ENCODE results near the gene PSMA1.

Gene PSMA1

GRCh38 chr11:14529321-14529720 lies 9.1 kb upstream of the PSMA1 start:
- DNase-seq: no peak

- no peak for DNase-seq
These were observed 2.6 kb upstream of the PSMA1 start for GRCh38 chr11:14522801-14523200.

DNA sequence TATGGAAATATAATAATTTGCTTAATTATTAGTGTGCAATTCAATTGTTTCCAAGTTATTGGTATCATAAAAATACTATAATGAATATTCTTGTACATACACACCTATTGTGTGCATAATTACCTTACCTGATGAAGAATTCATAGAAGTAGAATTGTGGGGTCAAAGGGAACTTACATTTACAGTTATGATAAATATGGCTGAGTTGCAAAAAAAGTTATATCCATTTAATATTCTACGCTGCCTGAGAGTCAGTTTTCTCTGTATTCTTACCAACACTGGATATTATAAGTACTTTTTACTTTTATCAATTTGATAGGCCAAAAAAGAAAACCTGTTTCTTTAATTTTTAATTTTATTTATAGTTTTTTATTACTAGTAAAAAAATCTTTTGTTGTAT lies 2.1 kb upstream of the PSMA1 start:
- no peak for DNase-seq

GRCh38 chr11:14520747-14521151 lies 563 bp upstream of the PSMA1 start:
- no peak for DNase-seq

DNA sequence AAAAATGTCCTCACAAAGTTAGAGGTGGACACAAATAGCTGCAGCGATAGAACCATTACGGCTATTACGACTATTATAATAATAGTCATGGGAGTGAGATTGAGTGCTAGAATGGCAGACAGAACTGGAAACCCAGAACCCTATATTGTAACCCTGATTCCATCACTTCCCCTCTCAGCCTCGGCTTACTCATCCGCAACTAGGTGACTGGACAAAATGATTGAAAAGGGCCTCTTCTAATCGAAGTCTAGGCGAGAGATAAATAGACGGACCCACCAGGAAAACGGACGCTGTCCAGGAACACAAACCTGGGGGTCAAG lies 629 bp downstream of the PSMA1 start:
- no peak for DNase-seq

- no peak for DNase-seq
These were observed 1.4 kb downstream of the PSMA1 start for GRCh38 chr11:14518820-14519219.

- no peak for DNase-seq
These were observed 6.4 kb downstream of the PSMA1 start for GRCh38 chr11:14513800-14514199.

GRCh38 chr11:14506532-14506931 lies 13.7 kb downstream of the PSMA1 start:
- DNase-seq: no peak

GRCh38 chr11:14503023-14503422 lies 17.2 kb downstream of the PSMA1 start:
- DNase-seq: no peak

GRCh38 chr11:14502039-14502438 lies 18.1 kb downstream of the PSMA1 start:
- DNase-seq: no peak

DNA sequence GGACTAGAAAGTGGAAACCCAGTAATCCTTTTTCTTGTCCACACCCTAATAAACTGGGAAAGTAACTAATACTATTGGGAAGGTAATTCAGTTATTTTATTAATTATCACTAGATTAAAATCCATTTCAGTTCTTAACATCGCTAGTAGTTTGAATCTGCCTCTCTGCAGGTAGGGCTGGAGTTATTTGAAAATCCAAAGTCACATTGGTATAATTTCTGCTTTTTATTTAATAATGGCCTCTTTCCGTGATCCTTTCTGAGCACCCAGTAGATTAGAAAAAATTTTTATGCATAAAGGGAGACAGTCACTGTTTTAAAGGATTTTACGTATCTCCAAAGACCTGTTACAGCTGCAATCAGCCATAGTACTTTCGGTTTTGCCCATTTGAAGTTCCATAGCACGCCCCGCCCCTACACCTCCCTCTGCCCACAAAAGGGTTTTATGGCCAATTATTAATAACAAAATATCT lies 20.0 kb downstream of the PSMA1 start:
- no peak for DNase-seq

- peak; percentile 96 for DNase-seq
These were observed 20.5 kb downstream of the PSMA1 start, which contains the start of gene COPB1 for GRCh38 chr11:14499560-14500180. TSS of gene COPB1 (minus strand) at chr11:14499811. CDS start at chr11:14498928, 883 bp downstream.

GRCh38 chr11:14499178-14499559 lies 21.0 kb downstream of the PSMA1 start:
- DNase-seq: no peak

GRCh38 chr11:14480716-14481115 lies 39.5 kb downstream of the PSMA1 start:
- no peak for DNase-seq

DNA sequence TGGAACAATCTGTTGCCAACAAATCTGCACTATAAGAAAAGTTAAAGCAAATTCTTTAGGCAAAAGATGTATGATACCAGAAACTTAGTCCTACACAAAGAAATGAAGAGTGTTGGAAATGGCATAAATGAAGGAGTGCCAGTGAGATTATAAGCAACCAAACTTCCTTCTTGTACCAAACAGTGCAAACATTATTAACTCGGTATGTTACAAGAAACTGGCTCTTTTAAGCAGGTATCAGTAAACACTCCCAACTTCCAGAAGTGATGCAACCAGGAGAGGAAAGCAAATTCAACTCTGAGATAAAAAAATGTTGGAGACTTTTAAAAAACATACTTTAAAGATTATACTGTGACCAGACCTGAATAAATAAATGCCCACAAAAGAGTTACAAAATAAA lies 49.1 kb downstream of the PSMA1 start:
- DNase-seq: no peak

GRCh38 chr11:14463623-14464022 lies 56.6 kb downstream of the PSMA1 start:
- no peak for DNase-seq

GRCh38 chr11:14460147-14460546 lies 60.0 kb downstream of the PSMA1 start:
- DNase-seq: no peak

DNA sequence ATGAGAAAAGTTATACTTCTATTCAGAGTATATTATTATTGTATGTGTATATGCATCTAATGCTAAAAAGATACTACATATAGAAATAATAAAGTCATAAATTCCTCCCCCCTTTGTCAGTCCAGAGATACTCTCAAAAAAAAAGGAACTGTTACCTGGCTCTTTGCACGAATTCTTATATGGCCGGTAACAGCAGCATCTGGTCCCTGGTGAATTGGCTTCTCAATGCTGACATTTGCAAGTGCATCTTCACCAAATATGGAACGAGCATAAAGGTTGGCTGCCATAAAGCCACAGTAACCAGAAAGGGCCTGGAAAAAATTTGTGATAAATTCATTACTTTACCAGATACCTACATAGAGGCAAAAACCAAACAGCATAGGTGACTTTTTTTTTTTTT lies 61.8 kb downstream of the PSMA1 start:
- no peak for DNase-seq

DNA sequence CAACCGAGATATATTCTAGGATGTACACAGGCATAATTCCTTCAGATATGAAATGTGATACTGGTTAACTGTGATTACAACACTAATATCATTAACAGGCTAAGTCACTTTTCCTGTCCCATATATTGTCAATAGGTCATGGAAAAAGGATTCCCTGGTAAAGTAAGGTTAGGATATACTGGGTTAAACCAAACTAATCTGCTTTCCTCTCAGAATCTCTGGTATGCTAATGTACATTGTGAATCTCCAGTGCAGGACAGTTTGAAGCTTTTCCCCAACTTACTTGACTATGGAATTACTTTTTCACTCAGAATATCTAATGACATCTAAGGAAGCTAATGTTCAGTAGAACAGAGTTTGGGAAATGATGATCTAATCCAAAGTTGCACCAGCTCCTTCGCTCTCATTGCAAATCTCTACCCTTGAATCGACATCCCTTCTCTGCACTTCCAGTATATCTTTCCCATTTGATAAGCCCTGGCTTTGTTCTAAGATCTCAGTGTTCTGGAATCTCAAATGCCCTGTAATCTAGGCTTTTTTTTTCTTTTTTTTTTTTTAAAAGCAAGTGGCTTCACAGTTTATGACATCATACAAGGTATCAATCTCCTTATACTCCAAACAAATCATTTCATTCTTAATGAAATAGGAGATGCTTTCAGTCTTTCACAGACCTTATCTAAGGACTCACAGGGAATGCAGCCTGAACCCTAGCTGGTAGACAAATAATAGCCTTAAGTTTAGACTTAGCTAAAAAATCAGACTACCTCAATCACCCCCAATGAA lies 64.3 kb downstream of the PSMA1 start:
- DNase-seq: no peak
